Liver (tissue), 9 donors: ENCODE data around the gene GALNTL6. TPM values are rescaled to one million over a fixed set of nuclear protein-coding genes. Genes with fewer than 3 reads are reported as not detected.

Source experiments
- DNase-seq: peaks from one replicate; pipeline ENCODE4 v3.0.0-alpha.2; 2017; ENCODE audit warnings: low spot score
- H3K27ac ChIP-seq, 2 donors: one replicate each; pipeline ENCODE4 v1.7.0; 2013; ENCODE audit warnings: inconsistent platforms in 2 of 2, low read length in 2 of 2, control low read depth in 1 of 2, low read depth in 1 of 2, mild to moderate bottlenecking in 1 of 2
- H3K27me3 ChIP-seq, 4 donors: one replicate each; pipeline versions ENCODE4 v1.6.1 to v1.7.0; 2013; ENCODE audit warnings: low read length in 3 of 4, inconsistent platforms in 1 of 4, mild to moderate bottlenecking in 1 of 4, moderate library complexity in 1 of 4; ENCODE audit not compliant: control insufficient read depth in 4 of 4, insufficient read depth in 4 of 4
- H3K36me3 ChIP-seq, 4 donors: one replicate each; pipeline versions ENCODE4 v1.6.1 to v1.7.0; 2013; ENCODE audit warnings: low read length in 3 of 4, mild to moderate bottlenecking in 3 of 4, low read depth in 1 of 4, moderate library complexity in 1 of 4; ENCODE audit not compliant: control insufficient read depth in 4 of 4, insufficient read depth in 3 of 4
- H3K4me1 ChIP-seq, 4 donors: one replicate each; pipeline versions ENCODE4 v1.6.1 to v1.7.0; 2013; ENCODE audit warnings: low read length in 3 of 4, mild to moderate bottlenecking in 3 of 4, moderate library complexity in 1 of 4; ENCODE audit not compliant: control insufficient read depth in 4 of 4, insufficient read depth in 4 of 4
- H3K4me3 ChIP-seq, 3 donors: one replicate each; pipeline versions ENCODE4 v1.6.1 to v1.7.0; 2013; ENCODE audit warnings: low read length in 3 of 3, control low read depth in 1 of 3, low read depth in 1 of 3, mild to moderate bottlenecking in 1 of 3
- H3K9ac ChIP-seq, 2 donors: one replicate each; pipeline ENCODE4 v1.7.0; 2013; ENCODE audit warnings: low read length in 2 of 2, mild to moderate bottlenecking in 2 of 2, moderate library complexity in 2 of 2, control low read depth in 1 of 2, low read depth in 1 of 2
- H3K9me3 ChIP-seq, 4 donors: one replicate each; pipeline versions ENCODE4 v1.6.1 to v1.7.0; 2013; ENCODE audit warnings: low read length in 3 of 4; ENCODE audit not compliant: control insufficient read depth in 4 of 4
- FOXA1 ChIP-seq: IDR thresholded peaks from 2 replicates; pipeline ENCODE4 v1.6.1; 2016; ENCODE audit warnings: antibody characterized with exemption
- FOXA2 ChIP-seq: IDR thresholded peaks from 2 replicates; pipeline ENCODE4 v1.6.1; 2016; ENCODE audit warnings: antibody characterized with exemption
- HNF4A ChIP-seq, 2 donors: conservative IDR thresholded peaks; 2 replicates each; pipeline ENCODE4 v1.6.1; 2016; ENCODE audit warnings: antibody characterized with exemption in 2 of 2, mild to moderate bottlenecking in 2 of 2
- HNF4G ChIP-seq: IDR thresholded peaks from 2 replicates; pipeline ENCODE4 v1.6.1; 2016; ENCODE audit warnings: antibody characterized with exemption
- JUND ChIP-seq, 2 donors: IDR thresholded peaks; 2 replicates each; pipeline ENCODE4 v1.6.1; 2016; ENCODE audit warnings: antibody characterized with exemption in 2 of 2
- RXRA ChIP-seq, 2 donors: IDR thresholded peaks; 2 replicates each; pipeline ENCODE4 v1.6.1; 2017 to 2018; ENCODE audit warnings: antibody characterized with exemption in 2 of 2, mild to moderate bottlenecking in 1 of 2
- SP1 ChIP-seq: IDR thresholded peaks from 2 replicates; pipeline ENCODE4 v1.6.1; 2018; ENCODE audit warnings: antibody characterized with exemption, mild to moderate bottlenecking
- TAF1 ChIP-seq: conservative IDR thresholded peaks from 2 replicates; pipeline ENCODE4 v1.6.1; 2016; ENCODE audit warnings: antibody characterized with exemption, mild to moderate bottlenecking
- YY1 ChIP-seq: IDR thresholded peaks from 2 replicates; pipeline ENCODE4 v1.6.1; 2016; ENCODE audit warnings: antibody characterized with exemption, mild to moderate bottlenecking
- WGBS: extraction: QIAGEN DNeasy Blood & Tissue Kit; methylation state at CpG from one replicate; pipeline ENCODE4 v1.1.7; 2013; 5-methylcytosine and 5-hydroxymethylcytosine counted together
- polyA plus RNA-seq, 2 donors: library from polyadenylated mRNA; stranded (reverse) in 1 of 2; unstranded in 1 of 2; fragments of 200-250 nt in 1 of 2; fragments of >200 nt in 1 of 2; fragmentation: Nextera tagmentation in 1 of 2; extraction: Ambion mirVana in 1 of 2; gene quantifications; one replicate each; pipeline versions ENCODE4 v1.2.1 to v1.2.3, GENCODE V29; 2013 to 2015
- total RNA-seq, 2 donors: library from RNA; depleted of rRNA; stranded (reverse); fragments of >200 nt; gene quantifications; one replicate each; pipeline ENCODE4 v1.2.3, GENCODE V29; 2014
- TF ChIP-seq, protein P1 (sequence below): IDR thresholded peaks from 2 replicates; pipeline ENCODE4 v1.6.1; 2016; ENCODE audit warnings: antibody characterized with exemption
- TF ChIP-seq, protein P2 (sequence below): IDR thresholded peaks from 2 replicates; pipeline ENCODE4 v1.6.1; 2016; ENCODE audit warnings: antibody characterized with exemption
- TF ChIP-seq, protein P3 (sequence below): IDR thresholded peaks from 2 replicates; pipeline ENCODE4 v1.6.1; 2016; ENCODE audit warnings: antibody characterized with exemption
- TF ChIP-seq, protein P4 (sequence below): IDR thresholded peaks from 2 replicates; pipeline ENCODE4 v1.6.1; 2016; ENCODE audit warnings: antibody characterized with exemption, mild to moderate bottlenecking
- donor health status: healthy.
- donor health status: healthy.
- donor health status: healthy.
- donor health status: healthy.
- donor health status: healthy.

GALNTL6 gene
- total RNA-seq (under 1 TPM in 1 of 2 donors, not detected in 1; 0.08 TPM), polyA plus RNA-seq (under 1 TPM in 1 of 2 donors, not detected in 1; 0.06 TPM)

DNA sequence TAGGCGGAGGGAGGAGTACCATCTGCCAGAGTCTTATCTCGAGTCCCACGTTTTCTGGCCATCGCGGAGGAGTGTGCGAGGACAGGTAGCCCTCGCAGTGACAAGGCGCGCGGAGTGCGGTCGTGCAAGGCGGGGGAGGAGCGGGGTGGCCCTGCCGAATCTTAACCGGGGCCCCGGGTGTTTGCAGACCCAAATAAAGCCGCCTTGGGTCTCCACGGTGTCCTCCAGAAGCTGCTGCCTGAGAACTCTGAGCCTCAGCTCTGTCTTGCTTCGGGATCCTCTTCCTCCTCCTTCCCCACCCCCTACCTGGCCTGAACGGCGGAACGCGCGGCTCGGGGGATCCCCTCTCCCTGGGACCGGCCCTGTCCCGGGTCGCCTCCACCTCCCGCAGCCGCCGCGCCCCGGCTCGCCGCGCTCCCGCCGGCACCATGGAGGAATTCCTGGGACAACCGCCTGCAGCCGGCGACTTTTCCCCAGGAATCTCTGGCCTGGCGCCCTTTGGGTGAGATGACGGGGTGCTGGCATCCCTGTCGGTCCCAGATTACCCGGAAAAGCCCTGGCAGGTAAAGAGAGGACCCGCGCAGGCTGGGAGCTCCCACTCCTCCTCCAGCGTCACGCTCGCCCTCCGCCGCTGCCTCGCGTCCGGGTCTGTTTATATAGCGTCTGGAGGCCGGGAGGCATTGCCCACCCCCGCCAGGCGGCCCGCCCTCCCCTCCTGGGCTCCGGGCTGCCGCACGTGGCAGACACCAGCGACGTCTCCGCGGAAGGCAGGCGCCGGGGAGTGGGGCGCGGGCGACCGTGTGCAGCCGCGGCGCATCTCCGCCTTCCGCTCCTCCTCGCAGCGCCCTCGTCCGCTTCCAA, at the start of gene GALNTL6:
TSS of gene GALNTL6 (plus strand) at position 740 of the 861 bp plus-strand sequence.
- H3K9me3 ChIP-seq: no peaks in the 10 kb centered on the region
- H3K4me1 ChIP-seq: peaks cover 0 to 14% (median under 1%) of the 10 kb centered on the region in 4 donors
- WGBS: 4% methylated on average over 83 of the region's 83 CpGs
- no peaks in the 10 kb centered on the region for H3K36me3 ChIP-seq
- H3K27me3 ChIP-seq: peaks cover 0 to 13% (median 4%) of the 10 kb centered on the region in 4 donors
- no peak within 1 kb of the TSS for H3K27ac ChIP-seq
- peak within 1 kb of the TSS in 1 of 3 donors; percentile 41 for H3K4me3 ChIP-seq
- H3K9ac ChIP-seq: no peak within 1 kb of the TSS
- TF ChIP-seq, protein P1, sequence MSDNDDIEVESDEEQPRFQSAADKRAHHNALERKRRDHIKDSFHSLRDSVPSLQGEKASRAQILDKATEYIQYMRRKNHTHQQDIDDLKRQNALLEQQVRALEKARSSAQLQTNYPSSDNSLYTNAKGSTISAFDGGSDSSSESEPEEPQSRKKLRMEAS: no peak
- TF ChIP-seq, protein P2, sequence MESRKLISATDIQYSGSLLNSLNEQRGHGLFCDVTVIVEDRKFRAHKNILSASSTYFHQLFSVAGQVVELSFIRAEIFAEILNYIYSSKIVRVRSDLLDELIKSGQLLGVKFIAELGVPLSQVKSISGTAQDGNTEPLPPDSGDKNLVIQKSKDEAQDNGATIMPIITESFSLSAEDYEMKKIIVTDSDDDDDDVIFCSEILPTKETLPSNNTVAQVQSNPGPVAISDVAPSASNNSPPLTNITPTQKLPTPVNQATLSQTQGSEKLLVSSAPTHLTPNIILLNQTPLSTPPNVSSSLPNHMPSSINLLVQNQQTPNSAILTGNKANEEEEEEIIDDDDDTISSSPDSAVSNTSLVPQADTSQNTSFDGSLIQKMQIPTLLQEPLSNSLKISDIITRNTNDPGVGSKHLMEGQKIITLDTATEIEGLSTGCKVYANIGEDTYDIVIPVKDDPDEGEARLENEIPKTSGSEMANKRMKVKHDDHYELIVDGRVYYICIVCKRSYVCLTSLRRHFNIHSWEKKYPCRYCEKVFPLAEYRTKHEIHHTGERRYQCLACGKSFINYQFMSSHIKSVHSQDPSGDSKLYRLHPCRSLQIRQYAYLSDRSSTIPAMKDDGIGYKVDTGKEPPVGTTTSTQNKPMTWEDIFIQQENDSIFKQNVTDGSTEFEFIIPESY: no peak
- TF ChIP-seq HNF4A (conservative IDR thresholded peaks at IDR 0.05): no peak
- TF ChIP-seq SP1: no peak
- TF ChIP-seq, protein P3, sequence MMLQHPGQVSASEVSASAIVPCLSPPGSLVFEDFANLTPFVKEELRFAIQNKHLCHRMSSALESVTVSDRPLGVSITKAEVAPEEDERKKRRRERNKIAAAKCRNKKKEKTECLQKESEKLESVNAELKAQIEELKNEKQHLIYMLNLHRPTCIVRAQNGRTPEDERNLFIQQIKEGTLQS: no peak
- TF ChIP-seq FOXA1: no peak
- TF ChIP-seq RXRA (IDR thresholded peaks at IDR 0.05): no peak
- TF ChIP-seq YY1: no peak
- TF ChIP-seq FOXA2: no peak
- peak; percentile 37 for DNase-seq

DNA sequence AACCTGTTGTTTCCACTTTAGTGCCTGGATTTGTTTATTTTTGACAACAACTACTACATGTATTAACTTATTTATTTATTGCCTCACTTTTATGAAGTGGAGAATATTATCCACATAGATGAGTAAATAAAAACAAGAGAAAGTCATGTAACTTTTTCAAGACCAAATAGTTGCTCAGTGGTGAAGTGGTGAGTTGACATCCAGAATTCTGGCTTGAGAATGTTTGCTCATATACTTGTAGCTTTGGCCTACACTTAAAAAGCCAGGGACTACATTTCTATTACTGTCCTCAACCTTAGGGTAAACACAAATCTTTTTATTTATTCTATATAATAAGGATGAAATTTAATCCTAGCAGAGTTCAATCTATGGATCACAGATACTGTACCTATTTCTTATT, 47.7 kb upstream of the GALNTL6 start:
- Histone ChIP-seq H3K4me1 (no peaks in the 10 kb centered on the region), H3K4me3 (no peak overlapping the region), H3K27ac (no peak overlapping the region), H3K9ac (no peak overlapping the region), H3K27me3 (no peaks in the 10 kb centered on the region), H3K9me3 (no peaks in the 10 kb centered on the region), H3K36me3 (no peaks in the 10 kb centered on the region)
- TF ChIP-seq HNF4G (no peak), YY1 (no peak), TAF1 (no peak), JUND (IDR thresholded peaks at IDR 0.05) (no peak), RXRA (IDR thresholded peaks at IDR 0.05) (no peak), FOXA2 (no peak)
- TF ChIP-seq, protein P4, sequence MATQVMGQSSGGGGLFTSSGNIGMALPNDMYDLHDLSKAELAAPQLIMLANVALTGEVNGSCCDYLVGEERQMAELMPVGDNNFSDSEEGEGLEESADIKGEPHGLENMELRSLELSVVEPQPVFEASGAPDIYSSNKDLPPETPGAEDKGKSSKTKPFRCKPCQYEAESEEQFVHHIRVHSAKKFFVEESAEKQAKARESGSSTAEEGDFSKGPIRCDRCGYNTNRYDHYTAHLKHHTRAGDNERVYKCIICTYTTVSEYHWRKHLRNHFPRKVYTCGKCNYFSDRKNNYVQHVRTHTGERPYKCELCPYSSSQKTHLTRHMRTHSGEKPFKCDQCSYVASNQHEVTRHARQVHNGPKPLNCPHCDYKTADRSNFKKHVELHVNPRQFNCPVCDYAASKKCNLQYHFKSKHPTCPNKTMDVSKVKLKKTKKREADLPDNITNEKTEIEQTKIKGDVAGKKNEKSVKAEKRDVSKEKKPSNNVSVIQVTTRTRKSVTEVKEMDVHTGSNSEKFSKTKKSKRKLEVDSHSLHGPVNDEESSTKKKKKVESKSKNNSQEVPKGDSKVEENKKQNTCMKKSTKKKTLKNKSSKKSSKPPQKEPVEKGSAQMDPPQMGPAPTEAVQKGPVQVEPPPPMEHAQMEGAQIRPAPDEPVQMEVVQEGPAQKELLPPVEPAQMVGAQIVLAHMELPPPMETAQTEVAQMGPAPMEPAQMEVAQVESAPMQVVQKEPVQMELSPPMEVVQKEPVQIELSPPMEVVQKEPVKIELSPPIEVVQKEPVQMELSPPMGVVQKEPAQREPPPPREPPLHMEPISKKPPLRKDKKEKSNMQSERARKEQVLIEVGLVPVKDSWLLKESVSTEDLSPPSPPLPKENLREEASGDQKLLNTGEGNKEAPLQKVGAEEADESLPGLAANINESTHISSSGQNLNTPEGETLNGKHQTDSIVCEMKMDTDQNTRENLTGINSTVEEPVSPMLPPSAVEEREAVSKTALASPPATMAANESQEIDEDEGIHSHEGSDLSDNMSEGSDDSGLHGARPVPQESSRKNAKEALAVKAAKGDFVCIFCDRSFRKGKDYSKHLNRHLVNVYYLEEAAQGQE: no peak
- no peak for DNase-seq
